DND-41 (cell line): ENCODE data around the gene DIS3.
"Not testable (repeated sequence)": the region's sequence is repeated elsewhere in the genome, so short reads cannot be mapped to it uniquely, and the experiment has no call there.

Source experiments
- ATAC-seq: fragments of 200-7000 bp; cut with Tn5 transposase; 3 replicates; pipeline ENCODE4 v1.9.1; 2021; ENCODE audit warnings: low read depth; ENCODE audit not compliant: insufficient read depth
- DNase-seq: peaks from one replicate; pipeline ENCODE4 v3.0.0-alpha.2; 2020
- H2AFZ ChIP-seq: 2 replicates; pipeline ENCODE4 v1.6.0; 2012; ENCODE audit warnings: low read depth, low read length
- H3K27ac ChIP-seq: 2 replicates; pipeline ENCODE4 v1.5.1; 2012; ENCODE audit warnings: low read length, inconsistent platforms
- H3K27me3 ChIP-seq: fragments of 200-600 bp; sonication (generic); 2 replicates; pipeline ENCODE4 v1.6.0; 2012; ENCODE audit warnings: low read length, mild to moderate bottlenecking, inconsistent platforms; ENCODE audit not compliant: insufficient read depth, poor library complexity
- H3K36me3 ChIP-seq: 2 replicates; pipeline ENCODE4 v1.5.1; 2012; ENCODE audit warnings: low read length, inconsistent platforms; ENCODE audit not compliant: insufficient read depth
- H3K4me1 ChIP-seq: 2 replicates; pipeline ENCODE4 v1.5.1; 2012; ENCODE audit warnings: mild to moderate bottlenecking, low read length; ENCODE audit not compliant: insufficient read depth
- H3K4me2 ChIP-seq: 2 replicates; pipeline ENCODE4 v1.6.0; 2012; ENCODE audit warnings: mild to moderate bottlenecking, moderate library complexity, low read length, inconsistent platforms; ENCODE audit not compliant: insufficient read depth
- H3K4me3 ChIP-seq, 2 experiments: fragments of 200-600 bp in 1 of 2; shearing (Covaris generic) in 1 of 2; 2 replicates each; pipeline ENCODE4 v1.5.1; 2012 to 2016; ENCODE audit warnings: inconsistent platforms in 2 of 2, low read length in 2 of 2, mild to moderate bottlenecking in 2 of 2, low read depth in 1 of 2, moderate library complexity in 1 of 2
- H3K79me2 ChIP-seq: 2 replicates; pipeline ENCODE4 v1.6.0; 2012; ENCODE audit warnings: low read length, inconsistent platforms; ENCODE audit not compliant: insufficient read depth
- H3K9ac ChIP-seq: 2 replicates; pipeline ENCODE4 v1.6.0; 2012; ENCODE audit warnings: low read depth, mild to moderate bottlenecking, inconsistent platforms, low read length, moderate library complexity
- H3K9me3 ChIP-seq: 2 replicates; pipeline ENCODE4 v1.5.1; 2012; ENCODE audit warnings: low read length, moderate library complexity, mild to moderate bottlenecking, inconsistent platforms; ENCODE audit not compliant: insufficient read depth, severe bottlenecking
- H4K20me1 ChIP-seq: 2 replicates; pipeline ENCODE4 v1.6.0; 2012; ENCODE audit warnings: low read length; ENCODE audit not compliant: insufficient read depth
- EZH2 ChIP-seq: IDR thresholded peaks from 3 replicates; pipeline ENCODE4 v1.6.1; 2012; ENCODE audit warnings: borderline replicate concordance, low read depth, mild to moderate bottlenecking, moderate library complexity, low read length, inconsistent platforms; ENCODE audit not compliant: severe bottlenecking
- TF ChIP-seq, protein P1 (sequence below): IDR thresholded peaks from 2 replicates; pipeline ENCODE4 v1.5.1; 2012; ENCODE audit warnings: borderline replicate concordance, low read length, moderate library complexity, mild to moderate bottlenecking; ENCODE audit not compliant: poor library complexity, severe bottlenecking; ENCODE audit errors: extremely low read depth

Gene DIS3

GRCh38 chr13:72726726-72727416 is 54.8 kb downstream of the DIS3 start:
- Histone ChIP-seq H3K27me3 (no peaks in the 10 kb centered on the region), H3K4me1 (peaks cover 58% of the 10 kb centered on the region), H3K27ac (peak overlapping the region; percentile 96), H4K20me1 (peaks cover 28% of the 10 kb centered on the region; the same call in 1 of the 2 replicates), H2AFZ (peak overlapping the region; percentile 95), H3K4me2 (peak overlapping the region; percentile 86), H3K79me2 (peaks cover 95% of the 10 kb centered on the region), H3K9ac (peak overlapping the region; percentile 96), H3K9me3 (no peaks in the 10 kb centered on the region), H3K4me3 (peak overlapping the region; percentile 59 to 86; a peak in 3 of 4 replicates), H3K36me3 (peaks cover 26% of the 10 kb centered on the region)
- TF ChIP-seq EZH2, result no peak
- TF ChIP-seq, protein P1, sequence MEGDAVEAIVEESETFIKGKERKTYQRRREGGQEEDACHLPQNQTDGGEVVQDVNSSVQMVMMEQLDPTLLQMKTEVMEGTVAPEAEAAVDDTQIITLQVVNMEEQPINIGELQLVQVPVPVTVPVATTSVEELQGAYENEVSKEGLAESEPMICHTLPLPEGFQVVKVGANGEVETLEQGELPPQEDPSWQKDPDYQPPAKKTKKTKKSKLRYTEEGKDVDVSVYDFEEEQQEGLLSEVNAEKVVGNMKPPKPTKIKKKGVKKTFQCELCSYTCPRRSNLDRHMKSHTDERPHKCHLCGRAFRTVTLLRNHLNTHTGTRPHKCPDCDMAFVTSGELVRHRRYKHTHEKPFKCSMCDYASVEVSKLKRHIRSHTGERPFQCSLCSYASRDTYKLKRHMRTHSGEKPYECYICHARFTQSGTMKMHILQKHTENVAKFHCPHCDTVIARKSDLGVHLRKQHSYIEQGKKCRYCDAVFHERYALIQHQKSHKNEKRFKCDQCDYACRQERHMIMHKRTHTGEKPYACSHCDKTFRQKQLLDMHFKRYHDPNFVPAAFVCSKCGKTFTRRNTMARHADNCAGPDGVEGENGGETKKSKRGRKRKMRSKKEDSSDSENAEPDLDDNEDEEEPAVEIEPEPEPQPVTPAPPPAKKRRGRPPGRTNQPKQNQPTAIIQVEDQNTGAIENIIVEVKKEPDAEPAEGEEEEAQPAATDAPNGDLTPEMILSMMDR, result no peak
- ATAC-seq, result peak; percentile 41
- DNase-seq, result peak; percentile 67

GRCh38 chr13:72726185-72726584 is 55.5 kb downstream of the DIS3 start:
- H4K20me1 ChIP-seq, result peaks cover 33% of the 10 kb centered on the region; the same call in 1 of the 2 replicates
- peak overlapping the region; percentile 96 for H3K9ac ChIP-seq
- peak overlapping the region; percentile 59 to 86; a peak in 3 of 4 replicates for H3K4me3 ChIP-seq

GRCh38 chr13:72716776-72717175 is 64.9 kb downstream of the DIS3 start:
- H3K9ac ChIP-seq, result no peak overlapping the region
- DNase-seq (no peak), ATAC-seq (no peak)
- H3K27me3 ChIP-seq, result no peaks in the 10 kb centered on the region
- H3K9me3 ChIP-seq, result peaks cover 3% of the 10 kb centered on the region
- no peak overlapping the region for H3K27ac ChIP-seq
- H2AFZ ChIP-seq, result no peak overlapping the region
- H3K4me3 ChIP-seq, result no peak overlapping the region
- no peaks in the 10 kb centered on the region for H3K4me1 ChIP-seq
- peaks cover 81% of the 10 kb centered on the region for H3K36me3 ChIP-seq
- H4K20me1 ChIP-seq, result peaks cover 41% of the 10 kb centered on the region
- TF ChIP-seq EZH2, result no peak
- TF ChIP-seq, protein P1, result no peak
- H3K4me2 ChIP-seq, result no peak overlapping the region
- H3K79me2 ChIP-seq, result peaks cover 97% of the 10 kb centered on the region

More at GRCh38 chr13:72726185-72726584, 55.5 kb downstream of the DIS3 start:
- H3K4me2 ChIP-seq, result peak overlapping the region; percentile 86
- not testable (repeated sequence) for DNase-seq, H3K9me3 ChIP-seq, H2AFZ ChIP-seq, ATAC-seq, H3K27me3 ChIP-seq
- peaks cover 25% of the 10 kb centered on the region for H3K36me3 ChIP-seq
- peak overlapping the region; percentile 96; the same call in 1 of the 2 replicates for H3K27ac ChIP-seq
- H3K79me2 ChIP-seq, result peaks cover 95% of the 10 kb centered on the region
- peaks cover 55% of the 10 kb centered on the region for H3K4me1 ChIP-seq
